Amniotic epithelial cell (primary cell): ENCODE measurements around the gene C10orf95.
"Not testable (repeated sequence)": the region's sequence is repeated elsewhere in the genome, so short reads cannot be mapped to it uniquely, and the experiment has no call there.

Source experiments
- DNase-seq: peaks from one replicate; pipeline ENCODE4 v3.0.0-alpha.2; 2010; ENCODE audit warnings: low read depth

Gene C10orf95

GRCh38 chr10:102465466-102465865, 14.1 kb upstream of the C10orf95 start:
- no peak for DNase-seq

GRCh38 chr10:102463983-102464382, 12.6 kb upstream of the C10orf95 start:
- DNase-seq: no peak

GRCh38 chr10:102462512-102463054, 11.2 kb upstream of the C10orf95 start:
- DNase-seq: no peak

- DNase-seq: peak; percentile 69
These were observed 10.1 kb upstream of the C10orf95 start for GRCh38 chr10:102461187-102462054.

GRCh38 chr10:102460836-102461186, 9.5 kb upstream of the C10orf95 start:
- no peak for DNase-seq

GRCh38 chr10:102458656-102459055, 7.3 kb upstream of the C10orf95 start:
- no peak for DNase-seq

- no peak for DNase-seq
These were observed 6.3 kb upstream of the C10orf95 start for GRCh38 chr10:102457591-102458150.

GRCh38 chr10:102455893-102456471, 4.6 kb upstream of the C10orf95 start:
- DNase-seq: peak; percentile 95

- DNase-seq: not testable (repeated sequence)
These were observed 3.5 kb upstream of the C10orf95 start for GRCh38 chr10:102454662-102455487.

GRCh38 chr10:102453502-102453901, 2.2 kb upstream of the C10orf95 start:
- no peak for DNase-seq

- DNase-seq: peak; percentile 46
These were observed 1.5 kb upstream of the C10orf95 start for GRCh38 chr10:102452672-102453340.

GRCh38 chr10:102450374-102451104, 804 bp downstream of the C10orf95 start:
- peak; percentile 57 for DNase-seq

GRCh38 chr10:102450124-102450373, 1.3 kb downstream of the C10orf95 start:
- DNase-seq: no peak

- peak; percentile 75 for DNase-seq
These were observed 1.8 kb downstream of the C10orf95 start for GRCh38 chr10:102449321-102450123.

GRCh38 chr10:102444851-102445250, 6.5 kb downstream of the C10orf95 start:
- DNase-seq: no peak

GRCh38 chr10:102438374-102438773, 13.0 kb downstream of the C10orf95 start:
- no peak for DNase-seq

GRCh38 chr10:102437515-102437914, 13.8 kb downstream of the C10orf95 start:
- no peak for DNase-seq

GRCh38 chr10:102436312-102436711, 15.0 kb downstream of the C10orf95 start:
- DNase-seq: no peak

GRCh38 chr10:102435529-102436233, 15.7 kb downstream of the C10orf95 start:
- DNase-seq: peak; percentile 12

GRCh38 chr10:102435133-102435497, 16.2 kb downstream of the C10orf95 start:
- DNase-seq: no peak
